ENCODE measurements around the gene FBXO4. TPM values are rescaled to one million over a fixed set of nuclear protein-coding genes. Genes with fewer than 3 reads are reported as not detected.
"Not testable (repeated sequence)": the region's sequence is repeated elsewhere in the genome, so short reads cannot be mapped to it uniquely, and the experiment has no call there.

Gene FBXO4
- total and polyA plus RNA-seq, 2 of the 8 experiments (the other 6 are each of a cell fraction or from before 2014, with no cell fraction given) = 0.60 to 0.88 TPM

- H2BK20ac ChIP-seq (ENCODE audit: low read length); H3K4me2 ChIP-seq (ENCODE audit: insufficient read depth in 1 of 2, low read depth in 2 of 2, low read length in 2 of 2); H4K8ac ChIP-seq (ENCODE audit: extremely low read depth, insufficient read depth, low read length); H4K91ac ChIP-seq (replicated peaks; ENCODE audit: insufficient read length, low read length); H2AFZ ChIP-seq (ENCODE audit: low read length); H2BK5ac ChIP-seq (ENCODE audit: low read depth, low read length); H3K9ac ChIP-seq (replicated peaks in 1 of 4; ENCODE audit: extremely low read depth in 1 of 4, low read depth in 3 of 4, low read length in 3 of 4); H3K27me3 ChIP-seq (replicated peaks in 1 of 4; ENCODE audit: control insufficient read depth in 3 of 4, extremely low read depth in 1 of 4, insufficient read depth in 3 of 4, low read length in 3 of 4); H3K79me1 ChIP-seq (ENCODE audit: low read depth, low read length); POLR2A ChIA-PET (ENCODE audit: partially characterized antibody); H3K4ac ChIP-seq (replicated peaks; ENCODE audit: insufficient read length, low read depth, low read length); H2BK15ac ChIP-seq (ENCODE audit: low read length); H3K4me3 ChIP-seq (ENCODE audit: extremely low read depth in 1 of 4, insufficient read depth in 2 of 4, low read depth in 3 of 4, low read length in 4 of 4); FAIRE-seq; H3K23me2 ChIP-seq (ENCODE audit: low read depth, low read length); H3K4me1 ChIP-seq (replicated peaks in 1 of 4; ENCODE audit: control insufficient read depth in 3 of 4, insufficient read depth in 4 of 4, low read length in 3 of 4); H3K36me3 ChIP-seq (ENCODE audit: control insufficient read depth in 2 of 4, insufficient read depth in 4 of 4, low read length in 3 of 4); DNase-seq (ENCODE audit: low read depth in 1 of 2, low spot score in 2 of 2); H3K14ac ChIP-seq (ENCODE audit: insufficient read length); H2AK5ac ChIP-seq (ENCODE audit: low read depth, low read length); H3K18ac ChIP-seq (ENCODE audit: extremely low read depth, low read length); H4K20me1 ChIP-seq (replicated peaks in 1 of 2; ENCODE audit: control insufficient read depth in 1 of 2, insufficient read depth in 2 of 2, low read length in 2 of 2); CTCF ChIA-PET (ENCODE audit: partially characterized antibody); H3K79me2 ChIP-seq (ENCODE audit: control insufficient read depth in 1 of 2, insufficient read depth in 2 of 2, low read length in 2 of 2); H3K27ac ChIP-seq (ENCODE audit: low read depth, low read length); H2BK120ac ChIP-seq (replicated peaks; ENCODE audit: low read depth, low read length); H3K56ac ChIP-seq (replicated peaks; ENCODE audit: insufficient read length, low read depth, low read length); H4K5ac ChIP-seq (ENCODE audit: insufficient read length, low read depth, low read length); H3K23ac ChIP-seq (ENCODE audit: insufficient read length); H2BK12ac ChIP-seq (ENCODE audit: low read depth, low read length); H3K9me3 ChIP-seq (ENCODE audit: insufficient read depth in 2 of 2, low read depth in 1 of 2, low read length in 1 of 2): not testable (repeated sequence)
- WGBS, 2 experiments (ENCODE audit: extremely low coverage in 1 of 2, insufficient coverage in 1 of 2, insufficient read length in 1 of 2, insufficient replicate concordance in 2 of 2, low coverage in 1 of 2, low lambda C conversion rate in 2 of 2, missing lambda C conversion rate in 1 of 2) = 93% methylated on average over 2 of the region's 2 CpGs; no CpG with 5 or more reads in 1 of the 2 experiments
Measured at GRCh38 chr5:41982858-41983257, 57.8 kb downstream of the FBXO4 start.

Data from H1 (cell line).